ENCODE results near the gene CDH10.

DNA sequence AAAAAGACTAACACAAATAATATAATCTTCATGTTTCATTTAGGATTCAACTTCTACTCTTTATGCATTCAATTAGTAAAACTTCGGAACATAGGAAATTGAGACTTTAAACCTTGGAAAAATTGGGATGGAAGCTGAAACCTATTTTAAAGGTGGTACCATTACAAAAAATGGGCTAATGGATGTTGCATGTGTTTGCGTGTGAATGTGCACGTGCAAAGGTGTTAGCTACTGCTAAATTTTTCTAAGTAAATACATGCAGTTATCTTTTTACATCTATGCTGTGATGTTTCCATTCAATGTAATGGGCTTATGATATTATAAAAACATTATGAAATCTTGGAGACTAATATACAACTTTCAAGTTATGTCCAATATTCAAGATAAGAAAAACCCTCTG lies 134.8 kb downstream of the CDH10 start:
- TF ChIP-seq, protein P1, sequence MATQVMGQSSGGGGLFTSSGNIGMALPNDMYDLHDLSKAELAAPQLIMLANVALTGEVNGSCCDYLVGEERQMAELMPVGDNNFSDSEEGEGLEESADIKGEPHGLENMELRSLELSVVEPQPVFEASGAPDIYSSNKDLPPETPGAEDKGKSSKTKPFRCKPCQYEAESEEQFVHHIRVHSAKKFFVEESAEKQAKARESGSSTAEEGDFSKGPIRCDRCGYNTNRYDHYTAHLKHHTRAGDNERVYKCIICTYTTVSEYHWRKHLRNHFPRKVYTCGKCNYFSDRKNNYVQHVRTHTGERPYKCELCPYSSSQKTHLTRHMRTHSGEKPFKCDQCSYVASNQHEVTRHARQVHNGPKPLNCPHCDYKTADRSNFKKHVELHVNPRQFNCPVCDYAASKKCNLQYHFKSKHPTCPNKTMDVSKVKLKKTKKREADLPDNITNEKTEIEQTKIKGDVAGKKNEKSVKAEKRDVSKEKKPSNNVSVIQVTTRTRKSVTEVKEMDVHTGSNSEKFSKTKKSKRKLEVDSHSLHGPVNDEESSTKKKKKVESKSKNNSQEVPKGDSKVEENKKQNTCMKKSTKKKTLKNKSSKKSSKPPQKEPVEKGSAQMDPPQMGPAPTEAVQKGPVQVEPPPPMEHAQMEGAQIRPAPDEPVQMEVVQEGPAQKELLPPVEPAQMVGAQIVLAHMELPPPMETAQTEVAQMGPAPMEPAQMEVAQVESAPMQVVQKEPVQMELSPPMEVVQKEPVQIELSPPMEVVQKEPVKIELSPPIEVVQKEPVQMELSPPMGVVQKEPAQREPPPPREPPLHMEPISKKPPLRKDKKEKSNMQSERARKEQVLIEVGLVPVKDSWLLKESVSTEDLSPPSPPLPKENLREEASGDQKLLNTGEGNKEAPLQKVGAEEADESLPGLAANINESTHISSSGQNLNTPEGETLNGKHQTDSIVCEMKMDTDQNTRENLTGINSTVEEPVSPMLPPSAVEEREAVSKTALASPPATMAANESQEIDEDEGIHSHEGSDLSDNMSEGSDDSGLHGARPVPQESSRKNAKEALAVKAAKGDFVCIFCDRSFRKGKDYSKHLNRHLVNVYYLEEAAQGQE (IDR thresholded peaks at IDR 0.05; ENCODE audit: borderline replicate concordance) = no peak
- no peak for TF ChIP-seq MXI1 (conservative IDR thresholded peaks at IDR 0.05; ENCODE audit: poor library complexity, severe bottlenecking)
- TF ChIP-seq, protein P2, sequence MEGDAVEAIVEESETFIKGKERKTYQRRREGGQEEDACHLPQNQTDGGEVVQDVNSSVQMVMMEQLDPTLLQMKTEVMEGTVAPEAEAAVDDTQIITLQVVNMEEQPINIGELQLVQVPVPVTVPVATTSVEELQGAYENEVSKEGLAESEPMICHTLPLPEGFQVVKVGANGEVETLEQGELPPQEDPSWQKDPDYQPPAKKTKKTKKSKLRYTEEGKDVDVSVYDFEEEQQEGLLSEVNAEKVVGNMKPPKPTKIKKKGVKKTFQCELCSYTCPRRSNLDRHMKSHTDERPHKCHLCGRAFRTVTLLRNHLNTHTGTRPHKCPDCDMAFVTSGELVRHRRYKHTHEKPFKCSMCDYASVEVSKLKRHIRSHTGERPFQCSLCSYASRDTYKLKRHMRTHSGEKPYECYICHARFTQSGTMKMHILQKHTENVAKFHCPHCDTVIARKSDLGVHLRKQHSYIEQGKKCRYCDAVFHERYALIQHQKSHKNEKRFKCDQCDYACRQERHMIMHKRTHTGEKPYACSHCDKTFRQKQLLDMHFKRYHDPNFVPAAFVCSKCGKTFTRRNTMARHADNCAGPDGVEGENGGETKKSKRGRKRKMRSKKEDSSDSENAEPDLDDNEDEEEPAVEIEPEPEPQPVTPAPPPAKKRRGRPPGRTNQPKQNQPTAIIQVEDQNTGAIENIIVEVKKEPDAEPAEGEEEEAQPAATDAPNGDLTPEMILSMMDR (IDR thresholded peaks at IDR 0.05; ENCODE audit: poor library complexity, severe bottlenecking) = no peak
- TF ChIP-seq EP300 (conservative IDR thresholded peaks at IDR 0.05; ENCODE audit: poor library complexity, severe bottlenecking) = no peak
- no peak for TF ChIP-seq TAF1 (IDR thresholded peaks at IDR 0.05; ENCODE audit: low read depth)

Data from neural cell (in vitro differentiated cells).